ENCODE data around the gene TMEM72.
"Not testable (repeated sequence)": the region's sequence is repeated elsewhere in the genome, so short reads cannot be mapped to it uniquely, and the experiment has no call there.

TMEM72 gene

DNA sequence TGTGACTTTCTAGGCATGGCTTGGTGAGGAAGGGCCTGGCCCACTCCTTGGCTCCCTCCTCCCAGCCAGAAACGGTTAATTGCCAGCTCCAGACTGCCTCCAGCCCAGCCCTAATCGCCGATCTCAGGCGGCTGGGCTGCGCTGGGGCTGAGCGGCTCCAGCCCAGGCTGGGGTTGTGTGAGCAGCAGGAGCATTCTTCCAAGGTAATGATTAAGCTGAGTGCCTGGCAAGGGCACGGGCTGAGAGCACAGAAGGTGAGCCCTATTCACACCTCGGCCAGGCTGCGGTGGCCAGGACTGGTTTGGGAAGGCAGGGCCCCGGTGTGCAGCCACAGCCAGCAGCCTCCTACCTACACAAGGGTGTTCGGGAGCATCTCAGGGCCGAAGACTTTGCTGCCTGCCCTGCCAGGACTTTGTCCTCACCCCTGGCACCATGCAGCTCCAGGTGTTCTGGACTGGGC is at the start of gene TMEM72:
Gene TMEM72 (plus strand): TSS at position 257 of the 460 bp plus-strand sequence. CDS start 176 bp downstream, at position 433.
- DNase-seq = no peak

DNA sequence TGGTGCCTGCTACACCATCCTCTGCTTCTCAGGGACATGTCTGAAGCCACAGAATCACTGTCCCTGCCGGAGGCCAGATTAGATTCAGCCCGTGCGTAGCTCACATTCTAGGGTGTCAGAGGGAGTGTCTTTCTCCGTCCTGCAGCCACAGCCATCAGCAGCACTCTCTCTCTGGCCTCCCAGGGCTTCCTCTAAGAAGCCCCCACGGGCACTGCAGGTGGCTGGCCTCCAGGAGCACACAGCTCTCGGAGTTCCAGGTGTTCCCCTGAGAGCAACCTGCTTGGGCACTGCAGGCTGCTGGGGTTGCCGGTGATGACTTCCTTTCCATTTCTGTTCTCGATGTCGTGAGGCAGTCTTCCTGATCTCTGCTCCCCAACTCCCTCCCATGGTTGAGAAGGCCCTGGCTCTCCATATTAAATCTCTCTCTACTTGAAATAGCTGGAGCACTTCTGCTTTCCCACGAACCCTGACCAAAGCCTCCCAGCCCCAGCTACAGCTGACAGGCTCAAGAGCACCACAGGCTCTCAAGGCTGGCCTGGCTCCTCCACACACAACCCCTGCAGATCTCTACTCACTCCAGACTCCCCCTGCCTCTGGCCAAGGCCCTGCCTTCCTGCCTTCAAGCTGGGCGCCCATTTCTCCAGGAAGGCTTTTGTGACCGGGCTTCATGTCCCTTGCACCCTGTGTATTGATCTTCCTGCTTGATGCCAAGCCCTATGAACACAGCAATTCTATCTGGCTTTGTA is 49.0 kb upstream of the TMEM72 start:
- DNase-seq = no peak

DNA sequence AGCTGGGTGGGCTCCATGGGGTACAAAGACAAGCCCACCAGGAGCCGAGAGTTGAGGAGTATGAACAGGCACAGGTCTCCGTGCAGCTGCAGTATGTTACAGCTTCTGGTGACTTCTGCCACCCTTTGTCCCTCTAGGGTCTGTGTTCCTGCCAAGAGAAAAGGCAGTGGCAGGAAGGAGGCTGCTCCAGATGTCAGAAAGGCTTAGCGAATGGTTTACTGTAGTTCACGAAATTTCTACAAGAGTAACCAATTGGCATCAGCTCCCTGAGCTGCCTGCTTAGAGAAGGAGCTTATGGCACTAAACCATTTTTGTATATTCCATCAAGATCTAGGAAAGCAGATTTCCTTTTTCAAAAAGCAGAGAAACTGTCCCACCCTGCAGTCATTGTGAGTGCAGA is 48.2 kb upstream of the TMEM72 start:
- no peak for DNase-seq

DNA sequence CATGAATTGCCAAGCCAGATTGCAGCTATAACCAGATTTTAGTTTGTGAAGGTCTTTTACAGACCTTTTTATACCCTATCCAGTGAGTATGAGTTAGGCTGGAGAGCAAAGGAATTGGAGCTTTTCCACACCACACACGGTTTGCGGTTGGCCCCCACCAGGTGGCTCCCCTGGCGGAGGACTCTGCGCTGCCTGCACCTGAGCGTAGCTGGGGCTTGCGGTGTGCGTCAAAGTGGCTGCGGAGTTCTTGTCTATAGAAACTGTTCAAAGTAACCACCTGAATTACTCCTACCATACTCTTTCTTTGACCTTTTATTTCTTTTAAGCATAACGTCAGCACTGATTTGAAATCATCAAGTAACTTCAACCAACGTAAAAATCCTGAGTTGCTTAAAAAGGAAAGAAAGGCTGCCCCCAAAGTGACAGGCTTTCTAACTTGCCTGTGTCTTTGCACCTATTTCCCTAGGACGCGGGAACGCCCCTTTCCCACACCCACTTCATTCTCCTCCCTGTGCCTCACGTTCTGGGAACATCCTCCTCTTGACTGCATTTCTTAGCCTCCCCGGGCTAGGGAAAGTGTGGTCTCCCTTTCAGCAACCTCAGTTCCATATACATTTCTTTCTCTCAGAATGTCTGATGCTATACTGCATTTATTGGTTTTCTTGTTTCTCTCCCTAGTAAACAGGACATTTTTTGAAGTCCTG is 47.6 kb upstream of the TMEM72 start:
- no peak for DNase-seq

DNA sequence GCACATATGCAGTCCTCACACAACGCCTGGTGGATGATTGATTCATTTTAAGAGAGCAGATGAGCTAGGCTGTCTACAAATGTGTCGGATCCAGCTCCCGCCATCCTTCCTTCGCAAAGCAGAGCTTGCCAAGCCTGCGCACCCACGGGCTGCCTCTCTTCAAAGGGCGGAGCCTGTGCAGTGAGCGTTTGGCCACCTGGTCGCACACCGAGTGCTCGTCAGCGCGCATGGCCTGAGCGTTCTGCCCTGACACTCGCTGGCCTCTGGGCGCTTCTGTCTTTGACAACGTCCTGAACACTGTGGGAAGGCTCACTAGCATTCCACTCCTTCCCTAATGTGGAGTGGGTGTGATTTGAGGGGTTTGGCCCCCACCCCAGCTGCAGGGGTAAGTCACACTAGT is 47.1 kb upstream of the TMEM72 start:
- DNase-seq = peak; percentile 16

DNA sequence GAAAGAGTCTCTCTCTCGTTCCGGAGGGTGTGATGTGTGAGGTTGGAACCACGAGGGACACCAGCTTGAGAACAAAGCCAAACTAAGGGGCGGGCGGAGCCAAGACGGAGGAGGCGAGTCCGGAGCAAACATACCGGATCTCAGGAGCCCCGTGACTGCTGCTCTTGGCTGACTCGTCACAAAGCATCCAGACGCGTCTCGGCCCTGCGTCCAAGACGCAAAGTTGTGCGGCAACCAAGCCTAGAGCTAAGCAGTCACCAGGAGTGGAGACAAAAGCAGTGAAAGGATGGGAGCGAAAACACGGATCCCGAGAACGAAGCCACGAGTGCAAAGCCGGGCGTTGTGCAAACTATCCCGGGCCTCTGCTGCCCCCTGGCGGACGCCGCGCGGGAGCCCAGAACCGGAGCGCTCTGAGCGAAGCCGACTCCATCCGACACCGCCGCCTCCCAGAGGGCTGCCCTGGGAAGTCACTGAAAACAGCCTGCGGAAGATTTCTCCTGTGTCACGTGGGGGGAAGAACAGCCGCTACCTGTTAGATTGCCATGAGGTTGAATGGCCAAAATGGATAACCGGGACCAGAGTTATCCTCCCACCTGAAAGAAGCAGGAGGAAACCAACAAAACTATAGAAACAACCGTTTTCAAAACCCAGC is 46.4 kb upstream of the TMEM72 start:
- DNase-seq = peak; percentile 51

DNA sequence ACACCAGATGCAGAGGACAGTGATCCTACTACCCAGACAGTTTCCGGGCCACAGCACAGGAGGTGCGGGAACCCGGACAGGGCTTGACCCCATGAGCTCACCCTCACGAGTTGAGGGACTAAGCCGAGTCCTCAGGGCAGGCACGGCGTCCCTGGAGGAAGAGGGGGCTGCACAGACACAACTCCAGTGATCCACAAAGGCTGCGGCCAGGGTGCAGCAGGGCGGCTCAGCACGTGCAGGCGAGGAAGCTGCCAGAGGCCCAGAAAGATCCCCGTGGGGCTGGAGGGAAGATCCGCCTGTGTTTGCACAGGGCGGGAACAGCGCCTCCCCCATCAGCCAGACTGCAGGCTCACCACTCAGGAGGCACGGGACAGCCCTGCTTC is 45.9 kb upstream of the TMEM72 start:
- DNase-seq = no peak

DNA sequence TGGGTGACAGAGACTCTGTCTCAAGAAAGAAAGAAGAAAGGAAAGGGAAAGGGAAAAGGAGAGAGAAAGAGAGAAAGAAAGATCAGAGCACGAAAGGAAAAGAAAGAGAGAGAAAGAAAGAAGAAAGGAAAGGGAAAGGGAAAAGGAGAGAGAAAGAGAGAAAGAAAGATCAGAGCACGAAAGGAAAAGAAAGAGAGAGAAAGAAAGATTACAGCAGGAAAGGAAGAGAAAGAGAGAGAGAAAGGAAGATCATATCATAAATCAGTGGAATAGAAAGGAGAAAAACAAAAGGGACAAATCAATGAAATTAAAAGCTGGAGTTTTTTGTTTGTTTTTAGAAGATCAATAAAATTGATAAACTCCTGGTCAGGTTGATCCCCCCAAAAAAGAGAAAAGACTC is 44.8 kb upstream of the TMEM72 start:
- not testable (repeated sequence) for DNase-seq

DNA sequence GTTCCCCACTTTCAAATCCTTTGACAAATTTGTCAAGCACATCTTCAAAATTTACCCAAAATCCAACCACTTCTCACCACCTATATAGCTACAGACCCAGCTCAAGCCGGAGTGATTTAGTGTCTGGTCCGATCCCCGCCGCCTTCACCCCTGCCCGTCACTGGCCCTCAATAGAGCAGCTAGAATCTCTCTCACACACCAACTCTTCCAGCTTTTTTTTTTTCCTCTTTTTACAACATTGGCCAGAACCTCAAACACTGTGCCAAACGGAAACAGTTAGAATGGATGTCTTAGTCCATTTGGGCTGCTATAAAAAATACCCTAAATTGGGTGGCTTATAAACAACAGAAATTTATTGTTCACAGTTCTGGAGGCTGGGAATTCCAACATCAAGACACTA is 41.1 kb upstream of the TMEM72 start:
- DNase-seq = no peak

DNA sequence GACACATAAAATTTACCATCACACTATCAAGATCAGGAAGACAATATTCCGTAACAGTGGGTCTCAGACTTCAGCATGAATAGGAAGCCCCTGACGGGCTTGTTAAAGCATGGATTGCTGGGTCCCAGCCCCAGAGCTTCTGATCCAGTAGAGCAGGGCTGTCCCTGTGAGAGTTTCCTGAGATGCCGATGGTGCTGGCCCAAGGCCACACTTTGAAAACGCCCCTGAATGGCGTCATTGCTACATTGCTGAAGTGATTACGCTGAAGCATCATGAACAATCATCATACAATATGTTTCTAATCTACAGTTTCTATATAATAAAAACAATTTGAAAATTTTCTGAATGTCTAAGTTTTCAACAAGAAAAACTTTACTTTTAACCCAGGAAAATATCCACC is 38.0 kb upstream of the TMEM72 start:
- no peak for DNase-seq

DNA sequence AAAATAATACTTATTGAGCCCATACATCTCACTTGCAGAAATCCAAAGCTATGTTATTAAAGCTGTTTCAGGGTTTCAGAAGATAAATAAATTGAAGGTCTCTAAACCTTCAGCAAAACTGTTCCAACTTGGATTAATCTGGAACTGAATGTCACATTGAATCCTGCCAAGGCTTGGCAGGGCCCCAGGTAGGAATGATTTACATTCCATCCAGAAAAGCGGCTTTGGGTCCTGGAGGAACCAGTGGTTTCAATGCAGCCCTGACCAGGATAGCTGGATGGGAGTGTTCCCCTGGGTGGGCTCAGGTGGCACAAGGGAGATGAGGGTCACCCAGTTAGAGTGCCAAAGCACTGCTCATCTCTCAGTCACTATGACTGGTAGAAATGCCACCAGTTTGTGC is 37.0 kb upstream of the TMEM72 start:
- DNase-seq = no peak

DNA sequence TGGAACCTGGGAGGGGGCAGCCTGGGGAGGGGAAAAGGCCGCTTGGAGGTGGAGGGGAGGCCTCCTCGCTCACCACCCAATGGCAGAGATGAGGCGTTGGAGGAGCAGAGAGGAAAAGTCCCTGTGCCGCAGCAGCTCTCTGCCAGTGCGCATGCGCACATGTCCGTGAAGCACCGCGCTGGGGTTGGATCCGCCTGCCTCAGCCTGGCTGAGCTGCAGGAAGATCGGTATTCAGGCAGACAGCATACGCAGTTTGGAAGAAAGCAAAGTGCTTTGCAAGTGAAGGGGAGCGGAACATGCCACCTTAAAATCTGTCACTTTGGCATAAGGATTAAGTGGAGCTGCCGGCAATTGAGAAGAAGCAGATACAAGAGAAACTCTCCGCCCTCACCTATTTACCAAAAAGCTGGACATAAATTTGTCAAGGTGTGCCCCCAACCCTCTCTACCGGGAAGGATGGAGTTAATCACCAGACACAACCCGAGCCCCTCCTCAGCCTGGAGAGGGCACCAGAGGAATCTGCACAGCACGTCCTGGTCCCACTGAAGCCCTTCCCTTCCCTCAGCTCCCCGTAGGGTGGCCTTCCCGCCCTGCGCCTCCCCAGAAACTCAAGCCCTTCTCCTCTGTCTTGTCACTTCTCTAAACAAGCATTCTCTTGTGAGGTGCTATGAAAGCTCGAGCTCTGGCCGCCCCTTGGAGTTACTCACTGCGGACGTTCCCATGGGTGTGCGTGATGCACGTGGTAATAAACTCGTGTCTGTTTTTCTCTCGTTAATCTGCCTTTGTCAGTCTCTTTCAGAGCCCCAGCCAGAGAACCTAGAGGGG is 32.2 kb upstream of the TMEM72 start:
- peak; percentile 50 for DNase-seq

DNA sequence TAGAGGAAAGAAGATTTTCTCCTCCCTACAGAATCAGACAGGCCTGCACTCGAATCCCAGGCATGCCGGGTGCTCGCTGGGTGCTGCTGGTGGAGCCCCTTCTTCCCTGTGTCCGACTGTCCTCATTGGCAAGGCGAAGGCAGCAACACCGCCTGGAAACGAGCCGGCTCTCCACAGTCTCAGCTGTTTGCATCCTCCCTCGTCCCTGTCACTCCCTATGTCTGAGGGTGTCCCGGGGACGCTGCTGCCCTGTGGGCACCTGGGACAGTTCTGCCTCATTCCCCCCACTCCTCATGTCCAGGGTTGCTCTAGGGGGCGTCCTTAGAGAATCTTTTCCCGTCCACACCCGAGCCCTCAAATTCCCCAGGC is 31.6 kb upstream of the TMEM72 start:
- no peak for DNase-seq

DNA sequence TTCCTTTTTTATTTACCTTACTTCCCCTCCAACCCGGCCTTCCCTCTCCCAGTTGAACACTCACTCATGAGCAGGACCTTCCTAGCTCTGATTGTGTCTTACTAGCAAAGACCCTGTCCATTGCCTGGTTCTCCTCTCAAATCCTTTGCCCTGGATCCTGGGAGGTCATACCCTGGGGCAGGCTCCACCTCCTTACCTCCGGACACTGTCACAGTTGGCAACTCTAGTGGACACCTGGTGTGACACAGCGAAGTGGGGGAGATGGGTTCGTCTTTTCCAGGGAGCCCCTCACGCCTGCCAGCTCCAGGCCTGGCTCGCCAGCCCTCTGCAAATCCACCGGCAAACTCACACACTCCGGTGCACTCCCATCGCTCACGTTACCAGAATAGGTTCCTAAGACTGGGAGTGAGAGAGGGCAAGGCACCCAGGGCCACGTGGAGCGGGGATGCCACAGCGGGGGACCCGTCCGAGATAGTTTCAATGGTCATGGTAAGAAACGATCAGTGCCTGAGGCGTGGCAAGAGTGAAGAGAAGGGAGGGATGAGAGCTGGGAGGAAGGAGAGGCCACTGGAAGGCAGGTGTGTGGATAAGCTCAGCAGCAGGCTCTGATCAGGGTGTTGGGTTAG is 30.9 kb upstream of the TMEM72 start:
- DNase-seq = no peak

DNA sequence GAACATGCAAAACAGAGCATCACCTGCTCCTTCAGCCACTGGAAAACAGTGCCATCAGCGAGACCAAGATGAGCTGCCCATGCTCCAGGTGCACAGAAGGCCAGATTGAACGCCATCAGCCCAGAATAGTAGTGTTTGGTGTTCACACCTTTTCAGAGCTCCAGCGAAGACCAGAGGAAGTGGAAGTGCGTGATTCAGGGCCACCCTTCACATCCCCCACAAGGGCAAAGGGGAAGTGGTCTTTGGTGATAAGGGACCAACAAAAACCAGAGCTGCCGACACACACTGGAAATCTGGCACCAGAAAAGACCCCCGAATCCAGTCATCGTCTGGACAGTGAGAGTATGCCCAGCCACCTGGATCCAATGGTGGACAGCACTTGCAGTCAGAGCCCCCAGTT is 29.5 kb upstream of the TMEM72 start:
- no peak for DNase-seq

DNA sequence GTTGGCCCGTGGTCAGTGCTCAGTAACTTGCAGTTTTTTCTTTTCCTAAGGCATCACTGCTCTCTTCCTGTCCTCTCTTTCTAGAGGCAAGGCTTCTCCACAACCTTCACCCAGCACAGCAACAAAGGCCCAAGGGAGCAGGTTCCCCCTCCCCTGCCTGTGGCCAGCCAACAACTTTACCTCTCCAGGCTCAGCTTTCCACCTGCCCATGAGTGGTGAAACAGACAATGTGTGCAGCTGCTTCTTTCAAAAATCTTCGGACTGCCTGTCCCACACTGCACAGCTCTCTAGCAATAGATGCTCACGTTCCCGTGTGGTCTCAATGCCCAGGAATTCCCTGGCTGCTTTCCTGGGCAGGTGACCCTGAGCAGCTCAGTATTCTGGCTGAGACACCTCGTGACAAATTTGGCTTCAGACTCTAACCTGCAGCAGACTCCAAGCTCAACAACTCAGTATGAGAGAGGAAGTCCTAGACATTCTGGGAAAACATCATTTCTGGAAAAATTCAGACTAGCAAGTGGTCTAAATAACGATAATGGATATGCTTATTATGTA is 28.9 kb upstream of the TMEM72 start:
- DNase-seq = no peak

DNA sequence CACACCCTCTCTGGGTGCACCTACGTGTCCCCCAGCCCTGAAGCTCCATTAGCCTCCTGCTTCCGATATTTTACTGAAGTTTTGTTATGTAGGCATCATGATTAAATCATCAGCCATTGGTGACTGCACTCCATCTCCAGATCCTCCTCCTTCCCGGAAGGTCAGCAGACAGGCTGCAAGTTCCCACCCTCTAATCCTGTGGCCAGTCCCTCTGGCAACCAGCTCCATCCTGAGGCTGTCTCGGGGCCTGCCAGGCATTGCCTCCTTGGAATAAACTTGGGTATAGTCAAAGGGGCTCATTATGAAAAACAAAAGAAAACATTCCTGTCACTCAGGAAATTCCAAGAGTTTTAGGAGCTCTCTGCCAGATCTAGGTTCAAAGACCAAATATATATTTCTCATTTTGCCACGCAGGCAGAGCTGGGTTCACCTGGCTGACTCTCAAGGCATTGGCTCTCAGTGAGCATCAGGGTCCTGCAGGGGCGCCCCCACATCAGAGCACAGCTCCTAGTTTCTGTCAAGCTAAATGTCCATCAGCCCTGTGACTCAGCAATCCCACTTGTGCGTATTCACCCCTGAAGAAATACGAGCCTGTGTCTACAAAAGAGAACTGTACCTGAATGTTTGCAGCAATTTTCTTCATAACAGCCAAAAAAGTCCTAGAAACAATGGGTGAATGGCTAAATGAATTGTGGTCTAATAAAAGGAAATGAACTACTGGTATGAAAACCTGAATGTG is 27.4 kb upstream of the TMEM72 start:
- no peak for DNase-seq

DNA sequence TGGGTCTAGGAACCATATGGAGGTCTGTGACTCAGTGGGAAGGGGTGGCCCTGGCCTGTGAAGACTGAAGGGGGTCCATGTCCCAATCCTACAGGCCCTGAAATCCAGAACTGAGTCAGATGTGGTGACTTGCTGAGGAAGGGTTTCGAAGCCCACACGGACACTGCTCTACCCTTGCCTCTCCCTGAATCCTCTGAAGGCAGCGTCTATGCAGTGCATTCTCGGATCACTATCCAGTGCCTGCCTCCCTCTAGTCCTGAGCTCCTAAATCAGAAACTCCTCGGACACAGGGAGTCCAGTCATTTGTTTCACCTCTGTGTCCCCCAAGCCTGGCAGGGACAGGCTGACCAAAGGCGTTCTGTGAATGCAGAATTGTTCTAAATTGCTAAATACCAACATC is 25.4 kb upstream of the TMEM72 start:
- no peak for DNase-seq

DNA sequence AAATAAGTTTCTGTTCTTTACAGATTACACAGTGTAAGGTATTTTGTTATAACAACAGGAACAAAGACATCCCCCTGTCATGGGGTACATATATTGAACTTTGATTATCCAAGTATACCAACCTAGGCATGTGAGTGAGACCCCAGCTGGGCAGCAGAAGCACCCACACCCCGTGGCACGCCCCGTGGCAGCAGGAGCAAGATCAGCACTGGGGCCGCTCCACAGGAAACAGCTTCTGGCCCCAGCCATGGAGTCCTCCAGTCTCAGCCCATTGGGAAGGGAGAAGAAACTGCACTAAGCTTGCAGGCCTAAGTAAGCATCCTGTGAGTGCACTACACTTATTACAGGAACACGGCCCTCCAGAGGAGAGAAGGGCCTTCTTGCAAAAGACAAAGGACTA is 24.2 kb upstream of the TMEM72 start:
- no peak for DNase-seq

DNA sequence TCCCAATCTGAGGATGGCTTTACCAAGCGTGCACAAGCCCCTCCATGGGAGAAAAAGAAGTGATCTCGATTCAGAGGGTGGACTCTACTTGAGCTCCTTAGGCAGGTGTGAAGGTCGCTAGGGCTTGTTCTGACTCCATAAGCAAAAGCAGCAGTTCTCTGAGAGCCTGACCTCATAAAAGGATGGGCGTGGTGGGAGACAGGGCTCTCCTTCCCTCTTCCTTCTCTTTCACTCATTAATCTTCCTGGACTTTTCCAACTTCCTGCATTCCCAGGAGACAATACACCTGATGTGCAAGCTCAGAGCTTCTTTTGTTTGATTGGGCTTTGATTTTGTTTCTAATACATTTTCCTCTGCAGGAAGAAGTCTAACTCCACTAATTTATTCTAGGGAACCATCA is 22.3 kb upstream of the TMEM72 start:
- no peak for DNase-seq

DNA sequence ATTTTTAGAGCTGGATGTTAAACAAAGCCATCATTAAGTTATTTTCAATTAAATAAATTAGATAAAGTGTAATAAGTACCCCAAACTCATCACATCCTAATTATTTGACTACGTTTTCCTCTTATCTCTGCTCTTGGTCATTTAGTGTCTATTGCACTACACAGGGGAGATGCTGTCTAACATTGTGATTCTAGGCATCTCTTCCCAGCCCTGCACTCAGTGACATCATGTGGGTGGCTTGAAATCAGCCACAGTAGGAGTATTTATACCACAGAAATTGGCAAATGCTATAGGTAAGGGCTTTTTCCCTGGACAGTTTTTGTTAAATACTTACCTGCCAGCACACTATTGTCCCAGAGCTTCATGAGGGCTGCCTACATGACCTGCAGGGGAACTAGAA is 21.3 kb upstream of the TMEM72 start:
- DNase-seq = no peak
